Naive B cell (primary cell): ENCODE data around the gene EMB. TPM values are rescaled to one million over a fixed set of nuclear protein-coding genes. Genes with fewer than 3 reads are reported as not detected.

ENCODE experiments used
- ATAC-seq, 2 donors: fragments of 150-1000 bp; cut with Tn5 transposase; 2 replicates each; pipeline ENCODE4 v1.10.0; 2021; ENCODE audit warnings: low read depth in 2 of 2, mild to moderate bottlenecking in 2 of 2, moderate library complexity in 2 of 2
- DNase-seq: peaks from one replicate; pipeline ENCODE4 v3.0.0; 2022
- H3K27ac Mint-ChIP-seq, 6 donors: one replicate each; pipeline ENCODE4 v1.8.0; 2020 to 2022; ENCODE audit warnings: mild to moderate bottlenecking in 6 of 6, mixed read lengths in 6 of 6, moderate library complexity in 5 of 6, inconsistent platforms in 2 of 6
- H3K27me3 Mint-ChIP-seq, 3 donors: one replicate each; pipeline ENCODE4 v1.8.0; 2021 to 2022; ENCODE audit warnings: mixed read lengths in 3 of 3, mild to moderate bottlenecking in 1 of 3
- H3K36me3 Mint-ChIP-seq, 2 donors: one replicate each; pipeline ENCODE4 v1.8.0; 2020 to 2022; ENCODE audit warnings: mixed read lengths in 2 of 2, inconsistent platforms in 1 of 2, mild to moderate bottlenecking in 1 of 2
- H3K4me1 Mint-ChIP-seq, 3 donors: one replicate each; pipeline ENCODE4 v1.8.0; 2020 to 2022; ENCODE audit warnings: mixed read lengths in 3 of 3, inconsistent platforms in 1 of 3, mild to moderate bottlenecking in 1 of 3, moderate library complexity in 1 of 3
- H3K4me3 Mint-ChIP-seq, 8 donors: one replicate each; pipeline ENCODE4 v1.8.0; 2020 to 2022; ENCODE audit warnings: mild to moderate bottlenecking in 8 of 8, mixed read lengths in 8 of 8, moderate library complexity in 8 of 8, inconsistent platforms in 2 of 8
- H3K9me3 Mint-ChIP-seq, 7 donors: one replicate each; pipeline ENCODE4 v1.8.0; 2020 to 2022; ENCODE audit warnings: mixed read lengths in 7 of 7, mild to moderate bottlenecking in 5 of 7, inconsistent platforms in 2 of 7, moderate library complexity in 1 of 7
- polyA plus RNA-seq, 6 donors: library from polyadenylated mRNA; unstranded; fragments of 300-500 nt; fragmentation: Illumina TruSeq; gene quantifications; one replicate each; pipeline ENCODE4 v1.2.3, GENCODE V29; 2021; ENCODE audit warnings: low read depth in 6 of 6

Gene EMB
- polyA plus RNA-seq, 6 donors from 2014 or later = 95.7 to 164 (median 113) TPM

DNA sequence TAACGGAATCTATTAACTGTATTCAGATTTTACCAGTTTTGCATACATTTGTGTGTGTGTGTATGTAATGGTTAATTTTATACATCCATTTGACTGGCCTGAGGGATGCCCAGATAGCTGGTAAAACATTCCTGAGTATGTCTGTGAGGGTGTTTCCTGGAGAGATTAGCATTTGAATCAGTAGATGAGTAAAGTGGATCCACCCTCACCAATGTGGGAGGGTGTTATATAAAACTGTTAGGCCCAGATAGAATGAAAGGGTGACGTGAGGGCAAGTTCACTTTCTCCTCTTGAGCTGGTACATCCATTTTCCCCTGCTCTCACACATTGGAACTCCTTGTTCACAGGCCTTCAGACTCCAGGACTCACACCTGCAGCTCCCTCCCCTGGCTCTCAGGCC is 88.7 kb downstream of the EMB start:
- no peaks in the 10 kb centered on the region for H3K27me3 Mint-ChIP-seq
- DNase-seq = no peak

More for the DNA sequence above, 88.7 kb downstream of the EMB start:
- H3K4me3 Mint-ChIP-seq = no peak overlapping the region
- H3K27ac Mint-ChIP-seq = peak overlapping the region in 2 of 6 donors; percentile 21 to 29
- H3K36me3 Mint-ChIP-seq = peaks cover 5 to 8% of the 10 kb centered on the region in 2 donors
- peaks cover 0 to 14% (median 6%) of the 10 kb centered on the region in 3 donors for H3K4me1 Mint-ChIP-seq
- H3K9me3 Mint-ChIP-seq = peaks cover 0 to 6% (median 3%) of the 10 kb centered on the region in 7 donors
- no peak for ATAC-seq

Other genes starting within 250 kb of the EMB start
- gene PARP8, start 225.3 kb upstream of the EMB start, polyA plus RNA-seq = 10 to 100 TPM; 10.1 to 63.7 (median 46.9) TPM